ENCODE data around the gene SH3BP4.

Gene SH3BP4

DNA sequence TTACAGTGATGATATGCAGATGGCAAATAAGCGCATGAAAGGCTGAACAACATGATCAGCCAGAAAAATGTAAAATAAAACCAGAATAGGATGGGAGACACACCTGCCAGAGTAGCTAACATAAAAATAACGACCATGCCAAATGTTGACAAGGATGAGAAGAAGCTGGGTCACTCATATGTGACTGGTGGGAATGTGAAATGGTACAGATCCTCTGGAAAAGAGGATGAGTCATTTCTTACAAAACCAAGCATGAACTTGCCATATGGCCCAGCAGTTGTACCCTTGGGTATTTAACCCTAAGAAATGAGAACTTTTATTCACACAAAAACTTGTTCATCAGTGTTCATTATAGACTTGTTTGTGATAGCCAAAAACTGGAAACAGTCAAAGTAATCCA lies 143.8 kb downstream of the SH3BP4 start:
- no peak for DNase-seq

- DNase-seq, result no peak
Observed at GRCh38 chr2:235096447-235096846, 144.6 kb downstream of the SH3BP4 start.

DNA sequence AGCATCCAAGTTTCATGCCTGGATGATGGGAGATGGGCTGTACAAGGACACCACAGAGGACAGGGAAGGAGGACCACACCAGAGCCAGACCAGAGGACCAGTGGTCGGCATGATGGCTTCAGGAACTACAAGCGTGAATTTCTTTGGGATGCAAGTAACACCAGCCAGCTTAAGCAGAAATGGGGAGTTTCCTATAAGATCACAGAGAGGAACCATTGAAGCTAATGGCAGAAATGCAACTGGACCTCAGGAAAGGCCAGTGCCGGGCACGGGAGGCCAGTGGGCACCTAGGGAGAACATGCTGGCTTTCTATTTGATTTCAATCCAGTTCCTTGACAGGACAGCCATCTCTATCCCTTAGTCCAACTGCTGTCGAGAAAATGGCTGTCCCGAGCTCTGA lies 145.4 kb downstream of the SH3BP4 start:
- DNase-seq, result no peak

GRCh38 chr2:235098269-235098668 lies 146.5 kb downstream of the SH3BP4 start:
- no peak for DNase-seq

DNA sequence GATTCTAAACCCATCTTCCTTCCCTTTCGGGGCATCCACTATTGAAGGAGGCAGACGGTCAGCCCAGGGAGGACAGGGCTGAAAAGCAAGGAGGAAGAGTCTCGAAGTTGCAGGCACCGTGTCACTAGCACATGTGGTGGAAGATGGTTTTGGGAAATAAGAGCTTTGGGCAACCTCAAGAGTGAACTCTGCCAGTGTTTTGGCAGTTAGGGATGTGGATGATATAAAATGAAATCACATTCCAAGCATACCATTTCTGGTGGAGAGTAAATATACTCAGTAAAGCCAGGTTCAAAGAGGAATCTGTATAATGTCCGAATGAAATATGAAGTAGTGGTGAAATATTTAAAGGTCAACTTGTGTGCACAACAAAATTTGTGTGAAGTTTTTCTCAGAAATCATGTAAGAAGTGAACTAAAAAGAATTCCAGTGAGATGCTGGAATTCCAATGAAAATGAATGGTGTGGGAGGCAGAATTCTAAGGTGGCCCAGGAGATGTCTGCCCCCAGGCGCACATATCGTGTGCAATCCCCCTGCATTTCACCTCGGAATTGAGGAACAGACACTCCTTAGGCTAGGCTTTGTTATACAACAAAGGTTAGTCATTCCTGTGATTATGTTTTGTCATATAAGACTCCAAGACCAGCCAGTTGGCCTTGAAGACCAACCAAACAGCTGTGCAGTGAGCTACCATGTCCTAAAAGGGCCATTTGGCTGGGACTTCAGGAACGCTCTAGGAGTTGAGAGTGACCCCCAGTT lies 147.1 kb downstream of the SH3BP4 start:
- DNase-seq, result no peak

- DNase-seq, result no peak
Observed at GRCh38 chr2:235102896-235103295, 151.1 kb downstream of the SH3BP4 start.

All from stimulated activated CD4-positive, alpha-beta T cell treated with anti-CD3 and anti-CD28 coated beads, Interleukin-1b, Interleukin-23, amount 100 ng/mL, for 48 hours (primary cell).